HG03045 (cell line): Measurements from ENCODE around the gene ACE.

Experiments used
- ATAC-seq: cut with Tn5 transposase; IDR thresholded peaks from one replicate; pipeline ENCODE4 v1.9.1; 2021; ENCODE audit warnings: mild to moderate bottlenecking, moderate library complexity; ENCODE audit not compliant: unreplicated experiment

The ACE gene

DNA sequence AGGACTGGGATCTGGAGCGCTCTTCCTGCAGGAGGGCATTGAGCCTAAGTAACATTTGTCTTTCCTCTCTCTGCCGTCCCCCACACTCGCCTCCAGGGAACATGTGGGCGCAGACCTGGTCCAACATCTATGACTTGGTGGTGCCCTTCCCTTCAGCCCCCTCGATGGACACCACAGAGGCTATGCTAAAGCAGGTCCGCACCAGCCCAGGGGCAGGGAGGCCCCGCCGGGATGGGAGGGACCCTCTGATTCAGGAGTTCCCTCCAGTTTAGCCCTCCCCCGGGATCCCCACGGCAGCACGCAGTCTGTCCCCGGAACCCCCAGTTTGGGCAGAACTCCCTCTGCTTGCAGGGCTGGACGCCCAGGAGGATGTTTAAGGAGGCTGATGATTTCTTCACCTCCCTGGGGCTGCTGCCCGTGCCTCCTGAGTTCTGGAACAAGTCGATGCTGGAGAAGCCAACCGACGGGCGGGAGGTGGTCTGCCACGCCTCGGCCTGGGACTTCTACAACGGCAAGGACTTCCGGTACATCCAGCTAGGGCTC is 14.1 kb downstream of the ACE start:
- no peak for ATAC-seq

DNA sequence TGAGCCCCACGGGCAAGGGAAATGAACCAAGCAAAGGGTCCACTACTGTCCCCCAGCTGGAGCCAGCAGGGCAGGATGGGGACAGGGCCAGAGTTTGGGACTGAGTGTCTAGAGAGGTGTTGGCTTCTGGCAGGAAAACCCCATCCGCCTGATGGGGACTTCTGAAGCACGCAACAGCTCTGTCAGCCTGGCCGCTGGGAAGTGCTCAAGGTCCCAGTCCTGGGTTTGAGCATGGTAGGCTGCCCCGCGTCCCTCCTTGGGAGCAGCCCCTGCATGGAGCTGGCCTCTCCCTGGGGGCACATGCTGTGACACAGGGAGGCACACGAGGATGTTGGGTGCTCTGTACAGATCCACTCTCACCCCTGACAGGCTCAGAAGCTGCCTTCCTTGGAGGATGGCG is 14.6 kb downstream of the ACE start:
- no peak for ATAC-seq

- no peak for ATAC-seq
Measured at GRCh38 chr17:63491977-63492618, 15.2 kb downstream of the ACE start.

DNA sequence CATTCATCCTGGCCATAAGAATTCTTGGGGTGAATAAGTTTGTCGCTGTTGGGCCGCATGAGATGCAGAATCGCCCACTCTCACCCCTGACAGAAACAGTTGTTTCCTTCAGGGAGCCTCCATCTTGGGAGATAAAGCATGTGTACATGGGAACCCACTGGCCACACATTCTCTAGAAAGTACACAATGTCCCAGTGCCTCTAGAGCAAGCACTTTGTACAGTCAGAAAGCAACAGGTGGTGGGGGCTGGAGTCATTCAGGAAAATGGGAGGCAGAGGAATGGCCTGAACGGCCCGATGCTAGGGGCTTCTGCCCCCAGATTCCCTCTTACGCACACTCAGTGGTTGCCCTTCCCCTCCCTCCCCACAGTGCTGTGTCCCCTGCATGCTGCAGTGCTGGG is 16.1 kb downstream of the ACE start:
- ATAC-seq = no peak

DNA sequence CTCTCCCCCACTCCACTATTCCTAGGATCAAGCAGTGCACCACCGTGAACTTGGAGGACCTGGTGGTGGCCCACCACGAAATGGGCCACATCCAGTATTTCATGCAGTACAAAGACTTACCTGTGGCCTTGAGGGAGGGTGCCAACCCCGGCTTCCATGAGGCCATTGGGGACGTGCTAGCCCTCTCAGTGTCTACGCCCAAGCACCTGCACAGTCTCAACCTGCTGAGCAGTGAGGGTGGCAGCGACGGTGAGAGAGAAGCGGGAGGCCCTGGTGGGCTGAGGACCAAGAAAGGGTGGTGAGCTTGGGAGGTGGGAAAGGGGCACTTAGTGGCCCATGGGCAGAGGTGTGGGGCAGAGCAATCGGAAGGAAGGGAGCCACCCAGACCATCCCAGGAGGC is 16.6 kb downstream of the ACE start:
- no peak for ATAC-seq

- ATAC-seq = no peak
Measured at GRCh38 chr17:63494300-63494928, 17.6 kb downstream of the ACE start.

GRCh38 chr17:63495491-63495890 is 18.6 kb downstream of the ACE start:
- no peak for ATAC-seq

DNA sequence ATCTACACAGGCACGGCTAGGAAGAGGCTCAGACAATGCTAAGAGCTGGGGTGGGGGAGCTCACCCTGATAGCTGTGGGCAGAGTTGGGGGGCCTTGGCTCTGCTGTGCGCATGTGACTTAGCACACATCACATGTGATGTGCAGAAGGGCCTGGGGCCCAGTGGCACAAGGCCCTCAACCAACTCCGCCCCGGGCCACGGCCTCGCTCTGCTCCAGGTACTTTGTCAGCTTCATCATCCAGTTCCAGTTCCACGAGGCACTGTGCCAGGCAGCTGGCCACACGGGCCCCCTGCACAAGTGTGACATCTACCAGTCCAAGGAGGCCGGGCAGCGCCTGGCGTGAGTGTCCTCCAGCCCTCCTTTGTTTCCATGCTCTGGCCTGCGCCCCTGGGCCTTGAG is 19.3 kb downstream of the ACE start:
- ATAC-seq = no peak

DNA sequence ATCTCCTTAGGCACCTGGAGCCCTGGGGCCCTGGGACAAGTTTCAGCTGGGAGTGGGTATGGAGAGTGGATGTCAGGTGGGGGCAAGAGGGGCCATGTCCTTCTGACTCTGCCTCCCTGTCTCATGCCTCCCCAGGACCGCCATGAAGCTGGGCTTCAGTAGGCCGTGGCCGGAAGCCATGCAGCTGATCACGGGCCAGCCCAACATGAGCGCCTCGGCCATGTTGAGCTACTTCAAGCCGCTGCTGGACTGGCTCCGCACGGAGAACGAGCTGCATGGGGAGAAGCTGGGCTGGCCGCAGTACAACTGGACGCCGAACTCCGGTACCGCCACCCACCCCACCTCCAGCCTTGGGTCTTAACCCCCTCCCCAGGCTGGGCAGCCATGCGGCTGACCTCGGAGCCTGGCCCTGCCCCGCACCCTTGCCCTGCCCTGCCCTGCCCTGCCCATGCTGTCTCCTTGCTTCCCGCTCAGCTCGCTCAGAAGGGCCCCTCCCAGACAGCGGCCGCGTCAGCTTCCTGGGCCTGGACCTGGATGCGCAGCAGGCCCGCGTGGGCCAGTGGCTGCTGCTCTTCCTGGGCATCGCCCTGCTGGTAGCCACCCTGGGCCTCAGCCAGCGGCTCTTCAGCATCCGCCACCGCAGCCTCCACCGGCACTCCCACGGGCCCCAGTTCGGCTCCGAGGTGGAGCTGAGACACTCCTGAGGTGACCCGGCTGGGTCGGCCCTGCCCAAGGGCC is 20.0 kb downstream of the ACE start:
- ATAC-seq = no peak

GRCh38 chr17:63497708-63498483 is 21.0 kb downstream of the ACE start:
- no peak for ATAC-seq

GRCh38 chr17:63498626-63499195 is 21.9 kb downstream of the ACE start:
- no peak for ATAC-seq

DNA sequence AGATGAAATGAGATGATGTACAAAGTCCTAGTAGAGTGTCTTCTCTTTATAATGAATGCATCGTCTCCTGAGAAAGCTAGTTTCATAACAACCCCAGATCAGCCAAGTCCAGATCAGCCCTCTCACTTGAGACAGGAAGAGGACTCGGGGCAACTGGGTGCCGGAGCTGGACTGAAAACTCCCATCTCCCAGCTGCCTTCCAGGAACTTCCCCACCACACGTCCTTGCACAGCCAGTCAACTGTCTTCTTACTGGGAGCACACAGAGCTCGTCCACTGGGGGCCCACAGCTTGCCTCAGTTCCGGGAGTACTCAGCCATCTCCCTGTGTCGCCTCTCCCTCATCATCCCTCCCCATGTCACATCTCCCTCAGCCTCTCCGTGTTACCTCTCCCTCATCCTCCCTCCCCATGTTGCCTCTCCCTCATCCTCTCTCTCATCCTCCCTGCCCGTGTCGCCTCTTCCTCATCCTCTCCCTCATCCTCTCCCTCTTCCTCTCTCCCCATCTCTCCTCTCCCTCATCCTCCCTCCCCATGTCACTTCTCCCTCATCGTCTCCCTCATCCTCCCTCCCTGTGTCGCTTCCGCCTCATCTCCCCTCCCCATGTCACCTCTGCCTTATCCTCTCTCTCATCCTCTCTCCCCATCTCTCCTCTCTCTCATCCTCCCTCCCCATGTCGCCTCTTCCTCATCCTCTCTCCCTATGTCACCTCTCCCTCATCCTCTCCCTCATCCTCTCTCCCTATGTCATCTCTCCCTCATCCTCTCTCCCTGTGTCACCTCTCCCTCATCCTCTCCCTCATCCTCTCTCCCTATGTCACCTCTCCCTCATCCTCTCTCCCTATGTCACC is 23.9 kb downstream of the ACE start:
- no peak for ATAC-seq

DNA sequence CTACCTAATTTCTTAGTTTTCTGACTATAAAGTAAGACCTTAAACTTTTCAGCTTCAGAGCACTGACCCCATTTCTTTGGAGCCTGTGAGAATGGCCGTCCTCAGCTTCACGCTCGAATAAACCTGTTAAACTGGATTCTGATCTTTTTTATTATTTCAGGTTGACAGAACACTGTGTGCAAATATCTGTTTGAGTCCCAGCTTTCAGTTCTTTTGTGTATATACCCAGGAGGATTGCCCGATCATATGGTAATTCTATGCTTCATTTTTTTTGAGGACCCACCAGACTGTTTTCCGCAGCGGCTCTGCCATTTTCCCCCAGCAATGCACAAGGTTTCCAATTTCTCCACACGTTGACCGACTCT is 26.5 kb downstream of the ACE start:
- ATAC-seq = no peak

DNA sequence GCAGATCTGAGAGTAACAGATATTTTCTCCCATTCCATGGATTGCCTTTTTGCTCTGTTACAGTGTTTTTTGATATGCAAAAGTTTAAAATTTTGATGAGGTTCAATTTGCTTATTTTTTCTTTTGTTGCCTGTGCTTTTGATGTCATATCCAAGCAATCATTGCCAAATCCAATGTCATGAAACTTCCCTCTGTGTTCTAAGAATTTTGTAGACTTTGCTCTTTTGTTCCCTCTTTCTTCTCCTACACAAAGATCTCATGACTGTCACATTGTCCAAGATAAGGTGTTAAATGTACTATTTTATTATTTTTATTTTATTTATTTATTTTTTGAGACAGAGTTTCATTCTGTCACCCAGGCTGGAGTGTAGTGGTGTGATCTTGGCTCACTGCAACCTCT is 27.4 kb downstream of the ACE start:
- ATAC-seq = no peak

GRCh38 chr17:63505341-63505740 is 28.5 kb downstream of the ACE start:
- no peak for ATAC-seq

- no peak for ATAC-seq
Measured at GRCh38 chr17:63506627-63507026, 29.8 kb downstream of the ACE start.

DNA sequence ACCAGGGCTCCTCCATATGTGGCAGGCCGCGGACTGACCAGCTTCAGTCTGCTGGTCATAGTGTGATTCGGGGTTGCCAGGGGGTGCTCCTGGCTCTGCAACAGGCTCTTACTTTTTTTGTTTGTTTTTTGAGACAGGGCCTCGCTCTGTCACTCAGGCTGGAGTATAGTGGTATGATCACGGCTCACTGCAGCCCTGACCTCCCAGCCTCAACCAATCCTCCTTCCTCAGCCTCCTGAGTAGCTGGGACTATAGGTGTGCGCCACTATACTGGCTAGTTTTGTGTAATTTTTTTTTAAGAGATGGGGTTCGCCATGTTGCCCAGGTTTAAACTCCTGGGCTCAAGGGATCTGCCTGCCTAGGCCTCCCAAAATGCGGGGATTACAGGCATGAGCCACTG is 34.5 kb downstream of the ACE start:
- no peak for ATAC-seq

DNA sequence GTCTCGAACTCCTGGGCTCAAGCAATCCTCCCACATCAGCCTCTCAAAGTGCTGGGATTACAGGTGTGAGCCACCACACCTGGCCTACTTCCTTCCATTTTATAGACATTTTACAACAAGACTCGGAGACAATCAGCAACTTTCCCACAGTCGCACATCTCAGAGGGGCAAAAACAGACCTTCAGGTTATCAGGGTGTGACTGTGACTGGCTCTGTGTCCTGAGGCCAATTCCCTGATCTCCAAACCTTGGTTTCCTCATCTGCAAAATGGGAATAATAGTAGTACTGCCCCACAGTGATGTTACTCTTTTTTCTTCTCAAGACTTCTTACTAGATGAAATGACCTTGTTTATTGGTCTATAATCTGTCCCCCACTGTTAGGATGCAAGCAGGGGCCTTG is 35.5 kb downstream of the ACE start:
- no peak for ATAC-seq

DNA sequence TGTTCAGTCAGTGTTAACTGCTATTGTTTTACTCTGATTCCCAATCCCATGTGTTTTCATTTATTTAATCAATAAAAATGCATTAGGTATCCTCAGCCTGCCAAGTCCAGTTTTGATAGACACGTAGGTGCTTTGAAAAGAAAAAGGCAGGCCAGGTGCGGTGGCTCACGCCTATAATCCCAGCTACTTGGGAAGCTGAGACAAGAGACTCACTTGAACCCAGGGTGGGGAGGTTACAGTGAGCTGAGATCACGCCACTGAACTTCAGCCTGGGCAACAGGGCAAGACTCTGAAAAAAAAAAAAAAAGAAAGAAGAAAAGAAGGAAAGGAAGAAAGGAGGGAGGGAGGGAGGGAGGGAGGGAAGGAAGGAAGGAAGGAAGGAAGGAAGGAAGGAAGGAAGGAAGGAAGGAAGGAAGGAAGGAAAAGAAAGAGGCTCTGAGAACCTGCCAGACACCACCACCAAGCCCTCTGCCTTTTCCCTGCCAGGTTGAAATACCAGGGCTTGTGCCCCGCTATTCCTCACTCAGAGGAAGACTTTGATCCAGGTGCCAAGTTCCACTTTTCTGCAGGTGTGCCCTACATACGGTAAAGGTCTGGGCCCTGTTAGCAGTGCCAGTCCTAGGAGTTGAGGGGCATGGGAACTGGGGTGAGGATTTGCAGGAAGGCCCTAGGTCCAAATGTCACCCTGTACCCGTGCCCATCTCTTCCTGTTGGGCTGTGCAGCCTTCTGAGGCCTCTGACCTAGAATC is 36.2 kb downstream of the ACE start:
- ATAC-seq = no peak
